ENCODE data around the gene UCK2. TPM values are rescaled to one million over a fixed set of nuclear protein-coding genes. Genes with fewer than 3 reads are reported as not detected.

Gene UCK2
- total RNA-seq, 4 donors from 2014 or later: 37.6 to 63.1 (median 50.8) TPM

- no peak overlapping the region for H3K27ac ChIP-seq
- no peak for DNase-seq
- WGBS, 2 donors: 36 to 40% methylated on average over 4 of the region's 4 CpGs
- H3K36me3 ChIP-seq: no peaks in the 10 kb centered on the region
- no peaks in the 10 kb centered on the region for H3K27me3 ChIP-seq
- no peaks in the 10 kb centered on the region for H3K9me3 ChIP-seq
- TF ChIP-seq POLR2A (IDR thresholded peaks at IDR 0.05) (no peak), CTCF (IDR thresholded peaks at IDR 0.05) (no peak)
- H3K4me3 ChIP-seq: no peak overlapping the region
- peaks cover 8 to 44% (median 8%) of the 10 kb centered on the region in 3 donors for H3K4me1 ChIP-seq
- intact Hi-C loops (cut with DNase I): no loop called here
Measured at GRCh38 chr1:165851034-165851658, 23.7 kb downstream of the UCK2 start.

GRCh38 chr1:165852871-165853270, 25.5 kb downstream of the UCK2 start:
- no peak overlapping the region for H3K27ac ChIP-seq
- 73 to 91% methylated on average over 1 to 2 of the region's 2 CpGs for WGBS, 2 donors

GRCh38 chr1:165853528-165854075, 26.2 kb downstream of the UCK2 start:
- H3K27me3 ChIP-seq: no peaks in the 10 kb centered on the region
- peaks cover 8 to 66% (median 19%) of the 10 kb centered on the region in 3 donors for H3K4me1 ChIP-seq
- WGBS, 2 donors: 88 to 90% methylated on average over 2 of the region's 2 CpGs
- TF ChIP-seq CTCF (IDR thresholded peaks at IDR 0.05) (no peak), POLR2A (IDR thresholded peaks at IDR 0.05) (no peak)
- no peak overlapping the region for H3K27ac ChIP-seq
- H3K4me3 ChIP-seq: no peak overlapping the region
- H3K36me3 ChIP-seq: no peaks in the 10 kb centered on the region
- intact Hi-C loops (cut with DNase I): no loop called here
- no peak for DNase-seq
- no peaks in the 10 kb centered on the region for H3K9me3 ChIP-seq

More at GRCh38 chr1:165852871-165853270, 25.5 kb downstream of the UCK2 start:
- Histone ChIP-seq H3K9me3 (no peaks in the 10 kb centered on the region), H3K4me3 (no peak overlapping the region), H3K4me1 (peaks cover 8 to 59% (median 12%) of the 10 kb centered on the region in 3 donors), H3K27me3 (no peaks in the 10 kb centered on the region), H3K36me3 (no peaks in the 10 kb centered on the region)
- no peak for TF ChIP-seq POLR2A (IDR thresholded peaks at IDR 0.05)
- TF ChIP-seq CTCF (IDR thresholded peaks at IDR 0.05): no peak
- intact Hi-C loops (cut with DNase I): no loop called here
- no peak for DNase-seq

GRCh38 chr1:165854101-165854845, 26.9 kb downstream of the UCK2 start:
- TF ChIP-seq CTCF (IDR thresholded peaks at IDR 0.05) (no peak), POLR2A (IDR thresholded peaks at IDR 0.05) (no peak)
- WGBS, 2 donors: 69 to 72% methylated on average over 7 of the region's 7 CpGs
- H3K27ac ChIP-seq: no peak overlapping the region
- intact Hi-C loops (cut with DNase I): no loop called here
- no peak for DNase-seq
- no peaks in the 10 kb centered on the region for H3K27me3 ChIP-seq
- no peaks in the 10 kb centered on the region for H3K36me3 ChIP-seq
- peaks cover 8 to 61% (median 19%) of the 10 kb centered on the region in 3 donors for H3K4me1 ChIP-seq
- H3K9me3 ChIP-seq: no peaks in the 10 kb centered on the region
- H3K4me3 ChIP-seq: no peak overlapping the region
